Measurements from ENCODE around the gene DCAF15.

Gene DCAF15

GRCh38 chr19:13952154-13952930 lies at the start of gene DCAF15:
Gene DCAF15, plus strand, starts transcription at chr19:13952509. Its CDS starts 4 bp downstream, at chr19:13952513.
- DNase-seq (ENCODE audit: low read depth in 2 of 2): peak; percentile 100
- no peak for TF ChIP-seq CTCF (IDR thresholded peaks at IDR 0.05; ENCODE audit: low read depth, low read length)
- peak within 1 kb of the TSS; percentile 74 to 80 for H3K4me3 ChIP-seq (replicated peaks in 1 of 2; ENCODE audit: low read depth in 2 of 2, low read length in 2 of 2)

- TF ChIP-seq CTCF (IDR thresholded peaks at IDR 0.05; ENCODE audit: low read depth, low read length): peak; percentile 33
- H3K4me3 ChIP-seq (replicated peaks in 1 of 2; ENCODE audit: low read depth in 2 of 2, low read length in 2 of 2): no peak overlapping the region
- DNase-seq (ENCODE audit: low read depth in 2 of 2): peak in 1 of 2 donors; percentile 30
Measured at GRCh38 chr19:13902993-13903555, 49.2 kb upstream of the DCAF15 start.

GRCh38 chr19:13905634-13906520 lies 46.4 kb upstream of the DCAF15 start, which contains the start of the genes BRME1 and CC2D1A:
Gene BRME1, minus strand, starts transcription at chr19:13906117. Its CDS starts 1,225 bp downstream, at chr19:13904892.
Gene CC2D1A, plus strand, starts transcription at chr19:13906201. Its CDS starts 241 bp downstream, at chr19:13906442.
- DNase-seq (ENCODE audit: low read depth in 2 of 2): peak; percentile 76 to 85
- peak within 1 kb of the TSS; percentile 83 to 92 for H3K4me3 ChIP-seq (replicated peaks in 1 of 2; ENCODE audit: low read depth in 2 of 2, low read length in 2 of 2)
- TF ChIP-seq CTCF (IDR thresholded peaks at IDR 0.05; ENCODE audit: low read depth, low read length): no peak

GRCh38 chr19:13906521-13906904 lies 45.8 kb upstream of the DCAF15 start:
- DNase-seq (ENCODE audit: low read depth in 2 of 2): peak in 1 of 2 donors; percentile 9
- TF ChIP-seq CTCF (IDR thresholded peaks at IDR 0.05; ENCODE audit: low read depth, low read length): no peak
- peak overlapping the region; percentile 83 to 92 for H3K4me3 ChIP-seq (replicated peaks in 1 of 2; ENCODE audit: low read depth in 2 of 2, low read length in 2 of 2)

GRCh38 chr19:13906910-13907309 lies 45.4 kb upstream of the DCAF15 start:
- TF ChIP-seq CTCF (IDR thresholded peaks at IDR 0.05; ENCODE audit: low read depth, low read length): no peak
- no peak for DNase-seq (ENCODE audit: low read depth in 2 of 2)
- H3K4me3 ChIP-seq (replicated peaks in 1 of 2; ENCODE audit: low read depth in 2 of 2, low read length in 2 of 2): peak overlapping the region; percentile 83 to 92

GRCh38 chr19:13908674-13909073 lies 43.6 kb upstream of the DCAF15 start:
- no peak for DNase-seq (ENCODE audit: low read depth in 2 of 2)
- no peak overlapping the region for H3K4me3 ChIP-seq (replicated peaks in 1 of 2; ENCODE audit: low read depth in 2 of 2, low read length in 2 of 2)
- TF ChIP-seq CTCF (IDR thresholded peaks at IDR 0.05; ENCODE audit: low read depth, low read length): no peak

Data from cardiac fibroblast (primary cell).